HCT116 (cell line): ENCODE measurements around the gene TMEM258.

ENCODE experiments used
- CEBPB ChIP-seq: IDR thresholded peaks from 2 replicates; pipeline ENCODE4 v1.6.1; 2012; ENCODE audit warnings: low read depth
- EGR1 ChIP-seq: IDR thresholded peaks from 2 replicates; pipeline ENCODE4 v1.6.1; 2012; ENCODE audit warnings: low read depth
- POLR2A ChIP-seq: IDR thresholded peaks from 2 replicates; pipeline ENCODE4 v1.7.0; 2011; ENCODE audit warnings: borderline replicate concordance; ENCODE audit not compliant: insufficient read depth, insufficient read length; ENCODE audit errors: extremely low read depth
- SIN3A ChIP-seq: IDR thresholded peaks from 2 replicates; pipeline ENCODE4 v1.6.1; 2012; ENCODE audit warnings: low read depth
- ZNF274 ChIP-seq: fragments of 200-500 bp; sonication (Bioruptor generic); IDR thresholded peaks from 2 replicates; pipeline ENCODE4 v1.6.1; 2014; ENCODE audit warnings: mild to moderate bottlenecking, low read depth, low read length, inconsistent platforms
- TF ChIP-seq, protein P1 (sequence below), 3 experiments: fragments of 200-600 bp in 1 of 3; sonication (generic) in 1 of 3; IDR thresholded peaks in 2 of 3; conservative IDR thresholded peaks in 1 of 3; 2 replicates each; pipeline ENCODE4 v1.5.1; 2012 to 2017; ENCODE audit warnings: low read depth in 2 of 3, low read length in 2 of 3, antibody characterized with exemption in 1 of 3, borderline replicate concordance in 1 of 3, control low read depth in 1 of 3, mild to moderate bottlenecking in 1 of 3, mixed read lengths in 1 of 3, mixed run types in 1 of 3, moderate library complexity in 1 of 3; ENCODE audit not compliant: insufficient read depth in 1 of 3

DNA sequence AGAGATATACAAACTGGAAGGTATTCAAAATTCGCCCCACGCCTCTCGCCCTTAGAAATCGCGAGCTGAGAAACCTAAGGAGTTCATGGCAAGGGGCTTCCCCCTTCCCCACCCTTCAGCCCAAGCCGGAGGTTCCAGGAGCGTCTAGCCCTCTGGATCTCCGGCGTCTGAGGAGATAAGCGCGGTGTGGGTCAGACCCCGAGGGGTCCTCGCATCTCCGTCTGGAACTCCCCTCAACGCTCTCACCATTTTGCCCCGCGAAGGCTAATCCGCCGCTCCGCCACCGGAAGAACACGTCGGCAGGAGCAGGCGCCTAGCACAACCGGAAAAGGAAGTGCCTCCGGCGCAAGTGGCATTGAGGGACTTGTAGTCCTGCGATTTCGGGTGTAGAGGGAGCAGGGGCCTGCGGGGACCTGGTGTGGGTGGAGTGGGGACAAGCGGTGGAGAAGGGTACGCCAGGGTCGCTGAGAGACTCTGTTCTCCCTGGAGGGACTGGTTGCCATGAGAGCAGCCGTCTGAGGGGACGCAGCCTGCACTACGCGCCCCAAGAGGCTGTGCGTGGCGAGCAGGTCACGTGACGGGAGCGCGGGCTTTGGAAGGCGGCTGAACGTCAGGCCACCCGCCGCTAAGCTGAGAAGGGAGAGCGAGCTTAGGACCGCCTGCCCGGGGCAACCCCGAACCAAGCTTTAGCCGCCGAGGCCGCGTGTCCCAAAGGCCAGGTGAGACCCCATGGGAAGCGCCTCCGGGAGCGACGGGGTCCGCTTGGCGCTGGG lies at the start of gene TMEM258, which contains the start of gene FEN1:
- TF ChIP-seq CEBPB = no peak
- TF ChIP-seq SIN3A = peak; percentile 95
- TF ChIP-seq, protein P1, sequence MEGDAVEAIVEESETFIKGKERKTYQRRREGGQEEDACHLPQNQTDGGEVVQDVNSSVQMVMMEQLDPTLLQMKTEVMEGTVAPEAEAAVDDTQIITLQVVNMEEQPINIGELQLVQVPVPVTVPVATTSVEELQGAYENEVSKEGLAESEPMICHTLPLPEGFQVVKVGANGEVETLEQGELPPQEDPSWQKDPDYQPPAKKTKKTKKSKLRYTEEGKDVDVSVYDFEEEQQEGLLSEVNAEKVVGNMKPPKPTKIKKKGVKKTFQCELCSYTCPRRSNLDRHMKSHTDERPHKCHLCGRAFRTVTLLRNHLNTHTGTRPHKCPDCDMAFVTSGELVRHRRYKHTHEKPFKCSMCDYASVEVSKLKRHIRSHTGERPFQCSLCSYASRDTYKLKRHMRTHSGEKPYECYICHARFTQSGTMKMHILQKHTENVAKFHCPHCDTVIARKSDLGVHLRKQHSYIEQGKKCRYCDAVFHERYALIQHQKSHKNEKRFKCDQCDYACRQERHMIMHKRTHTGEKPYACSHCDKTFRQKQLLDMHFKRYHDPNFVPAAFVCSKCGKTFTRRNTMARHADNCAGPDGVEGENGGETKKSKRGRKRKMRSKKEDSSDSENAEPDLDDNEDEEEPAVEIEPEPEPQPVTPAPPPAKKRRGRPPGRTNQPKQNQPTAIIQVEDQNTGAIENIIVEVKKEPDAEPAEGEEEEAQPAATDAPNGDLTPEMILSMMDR (IDR thresholded peaks at IDR 0.05 in 2 of 3, conservative IDR thresholded peaks at IDR 0.05 in 1 of 3; ENCODE audit: borderline replicate concordance in 1 of 3, insufficient read depth in 1 of 3, low read depth in 2 of 3, low read length in 2 of 3) = no peak
- TF ChIP-seq ZNF274 = no peak
- peak; percentile 73 for TF ChIP-seq POLR2A
- no peak for TF ChIP-seq EGR1
